K562 (cell line): ENCODE results near the gene SPEM1. TPM values are rescaled to one million over a fixed set of nuclear protein-coding genes. Genes with fewer than 3 reads are reported as not detected.

ENCODE experiments used
- BCOR ChIP-seq: fragments of 450-650 bp; IDR thresholded peaks from 2 replicates; pipeline ENCODE4 v1.6.1; 2016
- CBX8 ChIP-seq: fragments of 200-600 bp; sonication (generic); IDR thresholded peaks from 2 replicates; pipeline ENCODE4 v1.6.1; 2012; ENCODE audit warnings: borderline replicate concordance, mixed run types, low read depth, mild to moderate bottlenecking, moderate library complexity, mixed read lengths, low read length, control low read depth, inconsistent platforms; ENCODE audit not compliant: poor library complexity, severe bottlenecking; ENCODE audit errors: extremely low read depth
- EGR1 ChIP-seq: fragments of 450-650 bp; conservative IDR thresholded peaks from 2 replicates; pipeline ENCODE4 v1.6.1; 2017; ENCODE audit warnings: mild to moderate bottlenecking
- ELF2 ChIP-seq: fragments of 250-450 bp; sonication (Bioruptor Pico); IDR thresholded peaks from 2 replicates; pipeline ENCODE4 v1.5.0; 2021; ENCODE audit warnings: mild to moderate bottlenecking
- ELK3 ChIP-seq: fragments of 450-650 bp; formaldehyde crosslinking; IDR thresholded peaks from 2 replicates; pipeline ENCODE4 v1.4.0; 2020; ENCODE audit warnings: mild to moderate bottlenecking
- ESRRB ChIP-seq: fragments of 250-450 bp; sonication (Bioruptor Pico); IDR thresholded peaks from 2 replicates; pipeline ENCODE4 v1.5.0; 2020; ENCODE audit warnings: mild to moderate bottlenecking, moderate library complexity, borderline replicate concordance
- ETS1 ChIP-seq: conservative IDR thresholded peaks from 2 replicates; pipeline ENCODE4 v1.6.1; 2011; ENCODE audit warnings: low read depth, mild to moderate bottlenecking, low read length; ENCODE audit not compliant: control insufficient read depth
- ETV5 ChIP-seq: sonication (generic); formaldehyde crosslinking; IDR thresholded peaks from 2 replicates; pipeline ENCODE4 v1.4.0; 2020; ENCODE audit warnings: low read depth, mild to moderate bottlenecking, missing genetic modification reagents
- HEY1 ChIP-seq: fragments of 250-450 bp; sonication (Bioruptor Pico); IDR thresholded peaks from 2 replicates; pipeline ENCODE4 v1.5.0; 2020; ENCODE audit warnings: mild to moderate bottlenecking, moderate library complexity, borderline replicate concordance
- IRF1 ChIP-seq: sonication (generic); formaldehyde crosslinking; IDR thresholded peaks from 2 replicates; pipeline ENCODE4 v1.8.0; 2022; ENCODE audit warnings: missing genetic modification reagents, mild to moderate bottlenecking, borderline replicate concordance
- MAFG ChIP-seq: fragments of 450-650 bp; conservative IDR thresholded peaks from 2 replicates; pipeline ENCODE4 v1.6.1; 2016; ENCODE audit warnings: missing genetic modification characterization, missing compliant biosample characterization
- MTA2 ChIP-seq: fragments of 450-650 bp; IDR thresholded peaks from 2 replicates; pipeline ENCODE4 v1.6.1; 2016; ENCODE audit warnings: low read depth
- PHF20 ChIP-seq: fragments of 450-650 bp; IDR thresholded peaks from 2 replicates; pipeline ENCODE4 v1.6.1; 2018; ENCODE audit not compliant: partially characterized antibody
- PHF21A ChIP-seq: fragments of 450-650 bp; IDR thresholded peaks from 2 replicates; pipeline ENCODE4 v1.6.1; 2017; ENCODE audit warnings: low read depth, borderline replicate concordance
- PPARD ChIP-seq: fragments of 250-450 bp; sonication (Bioruptor Pico); IDR thresholded peaks from 2 replicates; pipeline ENCODE4 v1.8.0; 2022; ENCODE audit warnings: inconsistent platforms, mild to moderate bottlenecking, moderate library complexity
- PURB ChIP-seq: sonication (generic); formaldehyde crosslinking; IDR thresholded peaks from 2 replicates; pipeline ENCODE4 v1.9.0; 2021; ENCODE audit warnings: low read depth, mild to moderate bottlenecking, missing genetic modification reagents
- SIRT6 ChIP-seq: IDR thresholded peaks from one replicate; pipeline ENCODE4 v1.6.1; 2012; ENCODE audit warnings: low read depth, mild to moderate bottlenecking, control low read depth, inconsistent platforms, low read length, moderate library complexity
- SMARCE1 ChIP-seq: fragments of 450-650 bp; IDR thresholded peaks from 2 replicates; pipeline ENCODE4 v1.7.1; 2016; ENCODE audit warnings: mild to moderate bottlenecking
- SRSF3 ChIP-seq: fragments of 200-400 bp; formaldehyde crosslinking; IDR thresholded peaks from 2 replicates; pipeline ENCODE4 v1.6.1; 2016; ENCODE audit warnings: mild to moderate bottlenecking, low read length, moderate library complexity; ENCODE audit not compliant: insufficient read depth
- ZC3H11A ChIP-seq: IDR thresholded peaks from 2 replicates; pipeline ENCODE4 v1.6.1; 2012; ENCODE audit warnings: low read depth, low read length, improper control_type of control experiment
- ZFP91 ChIP-seq: sonication (generic); formaldehyde crosslinking; IDR thresholded peaks from 2 replicates; pipeline ENCODE4 v1.8.0; 2022; ENCODE audit warnings: mild to moderate bottlenecking, missing genetic modification reagents
- ZNF165 ChIP-seq: fragments of 250-450 bp; sonication (Bioruptor Pico); IDR thresholded peaks from 2 replicates; pipeline ENCODE4 v1.4.0; 2020; ENCODE audit warnings: borderline replicate concordance
- ZNF212 ChIP-seq: fragments of 450-650 bp; formaldehyde crosslinking; IDR thresholded peaks from 2 replicates; pipeline ENCODE4 v1.4.0; 2020; ENCODE audit warnings: mild to moderate bottlenecking
- ZNF311 ChIP-seq: fragments of 250-450 bp; sonication (Bioruptor Pico); IDR thresholded peaks from 2 replicates; pipeline ENCODE4 v1.4.0; 2020; ENCODE audit warnings: mild to moderate bottlenecking, moderate library complexity
- ZNF431 ChIP-seq: sonication (generic); formaldehyde crosslinking; IDR thresholded peaks from 2 replicates; pipeline ENCODE4 v1.8.0; 2022; ENCODE audit warnings: mild to moderate bottlenecking, missing genetic modification reagents
- polyA plus RNA-seq, 8 experiments: library from polyadenylated mRNA; depleted of rRNA in 4 of 8; stranded (reverse) in 5 of 8; unstranded in 3 of 8; fragments of >200 nt; fragmentation: Nextera tagmentation in 2 of 8; fragmentation: Illumina TruSeq in 1 of 8; extraction: Ambion mirVana in 2 of 8; extraction: Trizol in 1 of 8; gene quantifications; 2 replicates each; pipeline versions ENCODE4 v1.2.1 to v1.2.3, GENCODE V29; 2011 to 2014; ENCODE audit warnings: inconsistent platforms in 1 of 8, missing spikeins in 1 of 8
- total RNA-seq, 7 experiments: library from RNA; depleted of rRNA in 6 of 7; stranded (reverse); fragments of >200 nt in 6 of 7; fragmentation: Illumina TruSeq in 2 of 7; extraction: Trizol in 2 of 7; gene quantifications; 2 replicates each; pipeline versions ENCODE4 v1.2.1 to v1.2.3, GENCODE V29; 2011 to 2021; ENCODE audit warnings: low replicate concordance in 1 of 7

SPEM1 gene
- total and polyA plus RNA-seq, 9 of the 15 experiments (the other 6 are each of a cell fraction or from before 2014, with no cell fraction given): not detected

GRCh38 chr17:7435676-7436555, 15.8 kb downstream of the SPEM1 start (continued):
- no peak for TF ChIP-seq PURB (CRISPR knock-in tag)
- TF ChIP-seq ZNF212: no peak
- TF ChIP-seq PHF21A: no peak
- no peak for TF ChIP-seq ZC3H11A
- TF ChIP-seq EGR1: peak; percentile 80
- TF ChIP-seq PHF20: no peak
- TF ChIP-seq ETV5 (CRISPR knock-in tag): 0 out of 2 replicates have a peak, but pooled peaks have one; percentile 19
- TF ChIP-seq ETS1: no peak
- TF ChIP-seq ZNF165 (CRISPR knock-in tag): no peak
- no peak for TF ChIP-seq ZNF311 (CRISPR knock-in tag)
- no peak for TF ChIP-seq PPARD (CRISPR knock-in tag)
- TF ChIP-seq MAFG (tag): no peak
- TF ChIP-seq CBX8: no peak
- TF ChIP-seq MTA2: no peak
- no peak for TF ChIP-seq ELF2
- no peak for TF ChIP-seq ELK3 (CRISPR knock-in tag)
- TF ChIP-seq SRSF3: no peak
- no peak for TF ChIP-seq ZNF431 (CRISPR knock-in tag)
- no peak for TF ChIP-seq ZFP91 (CRISPR knock-in tag)
- no peak for TF ChIP-seq ESRRB (CRISPR knock-in tag)
- no peak for TF ChIP-seq SMARCE1
- no peak for TF ChIP-seq IRF1 (CRISPR knock-in tag)
- no peak for TF ChIP-seq HEY1 (CRISPR knock-in tag)
- TF ChIP-seq SIRT6: no peak
- TF ChIP-seq BCOR: no peak
